Epithelial cell of proximal tubule (primary cell): ENCODE measurements around the gene BBX. TPM values are rescaled to one million over a fixed set of nuclear protein-coding genes. Genes with fewer than 3 reads are reported as not detected.

ENCODE experiments used
- DNase-seq: peaks from one replicate; pipeline ENCODE4 v3.0.0-alpha.2; 2011; ENCODE audit warnings: low read depth
- H3K4me3 ChIP-seq: 2 replicates; pipeline ENCODE4 v1.5.1; 2011; ENCODE audit warnings: low read depth, mild to moderate bottlenecking, low read length
- CTCF ChIP-seq: conservative IDR thresholded peaks from 2 replicates; pipeline ENCODE4 v1.5.1; 2012; ENCODE audit warnings: low read depth, mild to moderate bottlenecking, low read length
- total RNA-seq: library from RNA; depleted of rRNA; stranded (reverse); fragments of >200 nt; gene quantifications from 2 replicates; pipeline ENCODE4 v1.2.3, GENCODE V29; 2015

Gene BBX
- total RNA-seq, 1 donor from 2014 or later, result 35.7 TPM

- H3K4me3 ChIP-seq, result no peak overlapping the region
- no peak for DNase-seq
- no peak for TF ChIP-seq CTCF
Observed at GRCh38 chr3:107679921-107680320, 157.2 kb downstream of the BBX start.

- no peak for DNase-seq
- no peak for TF ChIP-seq CTCF
- no peak overlapping the region for H3K4me3 ChIP-seq
Observed at GRCh38 chr3:107680698-107681097, 157.9 kb downstream of the BBX start.

GRCh38 chr3:107681396-107681795 lies 158.6 kb downstream of the BBX start:
- no peak for DNase-seq
- no peak overlapping the region for H3K4me3 ChIP-seq
- TF ChIP-seq CTCF, result no peak

GRCh38 chr3:107682580-107682979 lies 159.8 kb downstream of the BBX start:
- no peak overlapping the region for H3K4me3 ChIP-seq
- no peak for TF ChIP-seq CTCF
- DNase-seq, result no peak

- no peak overlapping the region for H3K4me3 ChIP-seq
- TF ChIP-seq CTCF, result no peak
- DNase-seq, result no peak
Observed at GRCh38 chr3:107683447-107683846, 160.7 kb downstream of the BBX start.

- DNase-seq, result no peak
- TF ChIP-seq CTCF, result no peak
- no peak overlapping the region for H3K4me3 ChIP-seq
Observed at GRCh38 chr3:107684431-107684925, 161.7 kb downstream of the BBX start.

- DNase-seq, result no peak
- TF ChIP-seq CTCF, result no peak
- no peak overlapping the region for H3K4me3 ChIP-seq
Observed at GRCh38 chr3:107685383-107685782, 162.6 kb downstream of the BBX start.
